ENCODE data around the gene ZC3H6. TPM values are rescaled to one million over a fixed set of nuclear protein-coding genes. Genes with fewer than 3 reads are reported as not detected.

The ZC3H6 gene
- total and polyA plus RNA-seq, 2 of the 13 experiments (the other 11 are each of a cell fraction or from before 2014, with no cell fraction given) = 0.71 to 0.93 TPM

DNA sequence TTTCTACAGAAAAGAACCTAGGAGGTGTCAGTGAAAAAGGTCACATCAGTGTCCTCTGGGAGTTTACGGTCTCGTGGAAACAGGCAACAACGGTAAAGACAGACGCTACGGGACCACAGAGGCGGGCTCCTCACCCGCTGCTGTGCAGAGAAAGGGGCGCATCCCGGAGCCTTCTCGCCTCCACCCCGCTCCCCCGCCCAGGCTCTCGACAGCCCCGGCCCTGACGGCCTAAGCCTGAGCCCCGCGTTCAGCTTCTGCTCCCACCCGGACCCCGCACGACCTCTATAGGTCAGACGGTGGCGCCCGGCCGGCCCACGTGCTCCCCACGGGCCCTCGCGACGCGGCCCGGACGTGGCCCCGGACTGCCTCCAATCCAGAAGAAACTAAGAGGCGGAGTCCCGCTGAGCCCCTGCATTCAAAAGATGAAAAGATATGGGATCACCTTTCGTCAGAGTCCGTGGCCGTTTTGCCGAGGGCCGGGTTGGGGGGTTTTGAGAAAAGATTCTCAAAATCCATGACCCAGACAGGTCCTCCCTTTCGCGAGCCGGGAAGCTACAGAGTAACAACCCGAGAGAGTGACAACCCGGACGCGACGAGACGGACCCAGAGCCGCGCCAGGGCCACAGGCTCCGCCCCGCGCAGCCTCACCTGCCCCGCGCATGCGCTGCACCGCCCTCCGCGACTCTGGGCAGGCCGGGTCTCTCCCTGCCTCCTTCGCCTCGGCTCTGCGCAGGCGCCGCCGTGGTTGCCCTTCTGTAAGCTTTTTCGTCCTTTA lies 20.7 kb upstream of the ZC3H6 start, which contains the start of gene ZC3H8 (continued):
- TF ChIP-seq, protein P1, sequence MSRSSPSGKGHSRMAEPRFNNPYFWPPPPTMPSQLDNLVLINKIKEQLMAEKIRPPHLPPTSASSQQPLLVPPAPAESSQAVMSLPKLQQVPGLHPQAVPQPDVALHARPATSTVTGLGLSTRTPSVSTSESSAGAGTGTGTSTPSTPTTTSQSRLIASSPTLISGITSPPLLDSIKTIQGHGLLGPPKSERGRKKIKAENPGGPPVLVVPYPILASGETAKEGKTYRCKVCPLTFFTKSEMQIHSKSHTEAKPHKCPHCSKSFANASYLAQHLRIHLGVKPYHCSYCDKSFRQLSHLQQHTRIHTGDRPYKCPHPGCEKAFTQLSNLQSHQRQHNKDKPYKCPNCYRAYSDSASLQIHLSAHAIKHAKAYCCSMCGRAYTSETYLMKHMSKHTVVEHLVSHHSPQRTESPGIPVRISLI (CRISPR knock-in tag; IDR thresholded peaks at IDR 0.05; ENCODE audit: borderline replicate concordance) = no peak
- TF ChIP-seq ATRX (CRISPR knock-in tag; IDR thresholded peaks at IDR 0.05; ENCODE audit: borderline replicate concordance) = no peak; the same call in 1 of the 2 replicates
- 0 out of 2 replicates have a peak, but pooled peaks have one; percentile 43 for TF ChIP-seq ZNF549 (CRISPR knock-in tag; IDR thresholded peaks at IDR 0.05)
- TF ChIP-seq, protein P2, sequence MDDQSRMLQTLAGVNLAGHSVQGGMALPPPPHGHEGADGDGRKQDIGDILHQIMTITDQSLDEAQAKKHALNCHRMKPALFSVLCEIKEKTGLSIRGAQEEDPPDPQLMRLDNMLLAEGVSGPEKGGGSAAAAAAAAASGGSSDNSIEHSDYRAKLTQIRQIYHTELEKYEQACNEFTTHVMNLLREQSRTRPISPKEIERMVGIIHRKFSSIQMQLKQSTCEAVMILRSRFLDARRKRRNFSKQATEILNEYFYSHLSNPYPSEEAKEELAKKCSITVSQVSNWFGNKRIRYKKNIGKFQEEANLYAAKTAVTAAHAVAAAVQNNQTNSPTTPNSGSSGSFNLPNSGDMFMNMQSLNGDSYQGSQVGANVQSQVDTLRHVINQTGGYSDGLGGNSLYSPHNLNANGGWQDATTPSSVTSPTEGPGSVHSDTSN (CRISPR knock-in tag; IDR thresholded peaks at IDR 0.05; ENCODE audit: borderline replicate concordance) = peak; percentile 75; the same call in 1 of the 2 replicates
- no peak for TF ChIP-seq ZNF205 (CRISPR knock-in tag; IDR thresholded peaks at IDR 0.05)
- TF ChIP-seq ZNF20 (CRISPR knock-in tag; IDR thresholded peaks at IDR 0.05) = peak; percentile 88; the same call in 1 of the 2 replicates
- peak; percentile 48 for TF ChIP-seq ZNF629 (CRISPR knock-in tag; conservative IDR thresholded peaks at IDR 0.05)
- TF ChIP-seq ZNF546 (CRISPR knock-in tag; conservative IDR thresholded peaks at IDR 0.05) = no peak
- TF ChIP-seq ZNF543 (CRISPR knock-in tag; IDR thresholded peaks at IDR 0.05) = peak; percentile 74; the same call in 1 of the 2 replicates
- peak; percentile 95 for TF ChIP-seq ZNF350 (CRISPR knock-in tag; IDR thresholded peaks at IDR 0.05; ENCODE audit: borderline replicate concordance, low read depth)
- peak; percentile 86 for TF ChIP-seq ZFP82 (CRISPR knock-in tag; IDR thresholded peaks at IDR 0.05; ENCODE audit: borderline replicate concordance)
- peak in 1 of 2 experiments; percentile 41; a peak in 1 of 4 replicates for TF ChIP-seq NR2F1 (CRISPR knock-in tag; IDR thresholded peaks at IDR 0.05)
- TF ChIP-seq ESRRA (CRISPR knock-in tag; IDR thresholded peaks at IDR 0.05; ENCODE audit: low read depth) = peak; percentile 85
- TF ChIP-seq SUZ12 (IDR thresholded peaks at IDR 0.05; ENCODE audit: low read depth, low read length) = no peak
- TF ChIP-seq, protein P3, sequence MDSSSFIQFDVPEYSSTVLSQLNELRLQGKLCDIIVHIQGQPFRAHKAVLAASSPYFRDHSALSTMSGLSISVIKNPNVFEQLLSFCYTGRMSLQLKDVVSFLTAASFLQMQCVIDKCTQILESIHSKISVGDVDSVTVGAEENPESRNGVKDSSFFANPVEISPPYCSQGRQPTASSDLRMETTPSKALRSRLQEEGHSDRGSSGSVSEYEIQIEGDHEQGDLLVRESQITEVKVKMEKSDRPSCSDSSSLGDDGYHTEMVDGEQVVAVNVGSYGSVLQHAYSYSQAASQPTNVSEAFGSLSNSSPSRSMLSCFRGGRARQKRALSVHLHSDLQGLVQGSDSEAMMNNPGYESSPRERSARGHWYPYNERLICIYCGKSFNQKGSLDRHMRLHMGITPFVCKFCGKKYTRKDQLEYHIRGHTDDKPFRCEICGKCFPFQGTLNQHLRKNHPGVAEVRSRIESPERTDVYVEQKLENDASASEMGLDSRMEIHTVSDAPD (CRISPR knock-in tag; IDR thresholded peaks at IDR 0.05) = no peak
- no peak for TF ChIP-seq ZNF326 (CRISPR knock-in tag; IDR thresholded peaks at IDR 0.05; ENCODE audit: borderline replicate concordance)
- peak; percentile 92; the same call in 1 of the 2 replicates for TF ChIP-seq SATB2 (CRISPR knock-in tag; IDR thresholded peaks at IDR 0.05)
- no peak for TF ChIP-seq SIN3B (IDR thresholded peaks at IDR 0.05; ENCODE audit: low read length)
- TF ChIP-seq MXI1 (IDR thresholded peaks at IDR 0.05; ENCODE audit: borderline replicate concordance, low read depth, low read length) = peak; percentile 55; the same call in 1 of the 3 replicates
- TF ChIP-seq ZNF746 (CRISPR knock-in tag; IDR thresholded peaks at IDR 0.05) = peak; percentile 85
- no peak; the same call in 1 of the 2 replicates for TF ChIP-seq MIER3 (CRISPR knock-in tag; IDR thresholded peaks at IDR 0.05; ENCODE audit: borderline replicate concordance)
- TF ChIP-seq ZNF558 (CRISPR knock-in tag; IDR thresholded peaks at IDR 0.05; ENCODE audit: borderline replicate concordance) = peak; percentile 97
- 0 out of 2 replicates have a peak, but pooled peaks have one; percentile 43 for TF ChIP-seq ZSCAN21 (CRISPR knock-in tag; IDR thresholded peaks at IDR 0.05; ENCODE audit: borderline replicate concordance)
- TF ChIP-seq ZNF343 (CRISPR knock-in tag; IDR thresholded peaks at IDR 0.05) = peak; percentile 95
- TF ChIP-seq IKZF1 (IDR thresholded peaks at IDR 0.05) = no peak
- peak; percentile 71; the same call in 1 of the 2 replicates for TF ChIP-seq REPIN1 (CRISPR knock-in tag; IDR thresholded peaks at IDR 0.05; ENCODE audit: borderline replicate concordance, low read depth)
- peak; percentile 96 for TF ChIP-seq ZNF264 (CRISPR knock-in tag; IDR thresholded peaks at IDR 0.05)
- TF ChIP-seq PAWR (CRISPR knock-in tag; IDR thresholded peaks at IDR 0.05; ENCODE audit: borderline replicate concordance) = peak; percentile 98; the same call in 1 of the 2 replicates
